Forelimb muscle (tissue), 1 donor: ENCODE data around the gene WBP2. TPM values are rescaled to one million over a fixed set of nuclear protein-coding genes. Genes with fewer than 3 reads are reported as not detected.
"Not testable (repeated sequence)": the region's sequence is repeated elsewhere in the genome, so short reads cannot be mapped to it uniquely, and the experiment has no call there.

Experiments
- DNase-seq: peaks from one replicate; pipeline ENCODE4 v3.0.0-alpha.2; 2013; ENCODE audit warnings: low read depth
- polyA plus RNA-seq: library from polyadenylated mRNA; unstranded; fragments of 120-200 nt; gene quantifications from one replicate; pipeline ENCODE4 v1.2.1, GENCODE V29; 2013; ENCODE audit not compliant: insufficient read length

Gene WBP2
- polyA plus RNA-seq, 1 donor: 51.9 TPM

- DNase-seq: not testable (repeated sequence)
Measured at GRCh38 chr17:75868730-75869281, 13.7 kb upstream of the WBP2 start.

- not testable (repeated sequence) for DNase-seq
Measured at GRCh38 chr17:75865404-75866188, 10.5 kb upstream of the WBP2 start.

- DNase-seq: not testable (repeated sequence)
Measured at GRCh38 chr17:75864887-75865286, 9.8 kb upstream of the WBP2 start.

GRCh38 chr17:75864448-75864871 is 9.3 kb upstream of the WBP2 start:
- no peak for DNase-seq

- no peak for DNase-seq
Measured at GRCh38 chr17:75861927-75862317, 6.8 kb upstream of the WBP2 start.

- not testable (repeated sequence) for DNase-seq
Measured at GRCh38 chr17:75859358-75859757, 4.2 kb upstream of the WBP2 start.

- DNase-seq: no peak
Measured at GRCh38 chr17:75856062-75856756, 1.1 kb upstream of the WBP2 start.

GRCh38 chr17:75854881-75855309 is 240 bp downstream of the WBP2 start:
- no peak for DNase-seq

GRCh38 chr17:75854101-75854748 is 910 bp downstream of the WBP2 start:
- no peak for DNase-seq

GRCh38 chr17:75853433-75853832 is 1.7 kb downstream of the WBP2 start:
- DNase-seq: no peak

- DNase-seq: not testable (repeated sequence)
Measured at GRCh38 chr17:75851693-75851991, 3.5 kb downstream of the WBP2 start.

- no peak for DNase-seq
Measured at GRCh38 chr17:75850928-75851692, 4.0 kb downstream of the WBP2 start.

- DNase-seq: no peak
Measured at GRCh38 chr17:75849724-75850123, 5.4 kb downstream of the WBP2 start.

GRCh38 chr17:75849279-75849646 is 5.9 kb downstream of the WBP2 start:
- no peak for DNase-seq

- DNase-seq: no peak
Measured at GRCh38 chr17:75848523-75849278, 6.4 kb downstream of the WBP2 start.

GRCh38 chr17:75847614-75848522 is 7.3 kb downstream of the WBP2 start:
- DNase-seq: no peak

GRCh38 chr17:75846692-75847613 is 8.2 kb downstream of the WBP2 start:
- DNase-seq: no peak

GRCh38 chr17:75845933-75846691 is 9.0 kb downstream of the WBP2 start:
- no peak for DNase-seq
